GM12878 (cell line): ENCODE results near the gene TMOD3. TPM values are rescaled to one million over a fixed set of nuclear protein-coding genes. Genes with fewer than 3 reads are reported as not detected.

ENCODE experiments used
- ATAC-seq: fragments of 200-7000 bp; cut with Tn5 transposase; 3 replicates; pipeline ENCODE4 v1.9.1; 2020; ENCODE audit warnings: mild to moderate bottlenecking, moderate library complexity
- BruUV-seq: library from RNA; stranded (reverse); fragments of 400-500 nt; replicated peaks from 2 replicates; lab custom pipeline; 2021; lab: Mats Ljungman, UMichigan
- CTCF ChIA-PET: fragments of 300-600 bp; sonication (Branson Sonifier 250); formaldehyde crosslinking; extraction: SDS; loops from one replicate; lab custom pipeline; 2021; ENCODE audit warnings: inconsistent platforms; lab: Yijun Ruan, JAX
- POLR2A ChIA-PET: fragments of 350-600 bp; formaldehyde crosslinking; extraction: SDS; loops from one replicate; lab custom pipeline; 2021; ENCODE audit warnings: inconsistent platforms; lab: Charles Lee
- RAD21 ChIA-PET: fragments of 300-600 bp; sonication (Branson Sonifier 250); formaldehyde crosslinking; loops from one replicate; lab custom pipeline; 2023; ENCODE audit warnings: antibody characterized with exemption; ENCODE audit not compliant: unreplicated experiment; lab: Charles Lee
- SMC1A ChIA-PET: fragments of 300-600 bp; sonication (Branson Sonifier 250); formaldehyde crosslinking; loops from one replicate; lab custom pipeline; 2023; ENCODE audit not compliant: unreplicated experiment, uncharacterized antibody; lab: Charles Lee
- DNase-seq: peaks from one replicate; pipeline ENCODE4 v3.0.0-alpha.2; 2011; ENCODE audit warnings: low read depth, low spot score
- FAIRE-seq: peaks from 3 replicates; lab custom pipeline; 2011; peaks lifted over from hg19 to GRCh38; lab: Jason Lieb, UNC
- H2AFZ ChIP-seq: 2 replicates; pipeline ENCODE4 v1.6.0; 2011; ENCODE audit warnings: low read depth, low read length, control low read depth; ENCODE audit not compliant: control insufficient read depth
- H3K27ac ChIP-seq: 2 replicates; pipeline ENCODE4 v1.5.1; 2011; ENCODE audit warnings: control low read depth; ENCODE audit not compliant: control insufficient read depth, insufficient read depth
- H3K27me3 ChIP-seq, 2 experiments: replicated peaks in 1 of 2; 2 replicates each; pipeline versions ENCODE4 v1.6.0 to v1.6.1; 2011; ENCODE audit warnings: low read length in 1 of 2; ENCODE audit not compliant: control insufficient read depth in 2 of 2, insufficient read depth in 2 of 2
- H3K36me3 ChIP-seq, 2 experiments: 2 replicates each; pipeline ENCODE4 v1.5.1; 2011; ENCODE audit warnings: low read length in 1 of 2; ENCODE audit not compliant: control insufficient read depth in 2 of 2, insufficient read depth in 2 of 2
- H3K4me1 ChIP-seq: 2 replicates; pipeline ENCODE4 v1.6.1; 2011; ENCODE audit warnings: mild to moderate bottlenecking, low read length, moderate library complexity, mixed read lengths; ENCODE audit not compliant: control insufficient read depth, insufficient read depth
- H3K4me2 ChIP-seq: 2 replicates; pipeline ENCODE4 v1.6.0; 2011; ENCODE audit warnings: control low read depth; ENCODE audit not compliant: control insufficient read depth, insufficient read depth
- H3K4me3 ChIP-seq: fragments of 200-600 bp; sonication (generic); 2 replicates; pipeline ENCODE4 v1.5.1; 2016
- H3K79me2 ChIP-seq: 2 replicates; pipeline ENCODE4 v1.6.0; 2011; ENCODE audit warnings: low read length; ENCODE audit not compliant: control insufficient read depth, insufficient read depth
- H3K9ac ChIP-seq: 2 replicates; pipeline ENCODE4 v1.8.0; 2011; ENCODE audit warnings: low read length, control low read depth, mixed read lengths; ENCODE audit not compliant: control insufficient read depth, insufficient read depth
- H3K9me3 ChIP-seq: replicated peaks from 3 replicates; pipeline ENCODE4 v1.5.1; 2011; ENCODE audit warnings: mild to moderate bottlenecking, low read length; ENCODE audit not compliant: control insufficient read depth, insufficient read depth
- H4K20me1 ChIP-seq: 2 replicates; pipeline ENCODE4 v1.6.0; 2011; ENCODE audit not compliant: control insufficient read depth, insufficient read depth
- CBFB ChIP-seq: IDR thresholded peaks from 2 replicates; pipeline ENCODE4 v1.6.1; 2016; ENCODE audit warnings: antibody characterized with exemption, low read depth
- ESRRA ChIP-seq: IDR thresholded peaks from 2 replicates; pipeline ENCODE4 v1.6.1; 2012; ENCODE audit warnings: mild to moderate bottlenecking, low read length, improper control_type of control experiment
- IRF3 ChIP-seq: fragments of 450-650 bp; IDR thresholded peaks from 2 replicates; pipeline ENCODE4 v1.6.1; 2014; ENCODE audit warnings: mild to moderate bottlenecking
- PML ChIP-seq: IDR thresholded peaks from 2 replicates; pipeline ENCODE4 v1.6.1; 2012; ENCODE audit warnings: low read length, inconsistent platforms
- POU2F2 ChIP-seq: IDR thresholded peaks from 3 replicates; pipeline ENCODE4 v1.6.1; 2011; ENCODE audit warnings: low read depth, mild to moderate bottlenecking, low read length, borderline replicate concordance
- RELA ChIP-seq: fragments of 450-650 bp; IDR thresholded peaks from 2 replicates; pipeline ENCODE4 v1.8.0; 2014; ENCODE audit warnings: borderline replicate concordance; ENCODE audit not compliant: partially characterized antibody
- RUNX3 ChIP-seq: IDR thresholded peaks from 2 replicates; pipeline ENCODE4 v1.6.1; 2012; ENCODE audit warnings: low read length, inconsistent platforms
- SMAD1 ChIP-seq: fragments of 450-650 bp; IDR thresholded peaks from 2 replicates; pipeline ENCODE4 v1.6.1; 2018; ENCODE audit warnings: mild to moderate bottlenecking, low read depth; ENCODE audit not compliant: partially characterized antibody
- ZBTB33 ChIP-seq: fragments of 450-650 bp; IDR thresholded peaks from 2 replicates; pipeline ENCODE4 v1.6.1; 2017; ENCODE audit warnings: mild to moderate bottlenecking
- ZBTB40 ChIP-seq: fragments of 450-650 bp; IDR thresholded peaks from 2 replicates; pipeline ENCODE4 v1.6.1; 2016; ENCODE audit warnings: mild to moderate bottlenecking, moderate library complexity, borderline replicate concordance
- ZNF24 ChIP-seq: fragments of 450-650 bp; IDR thresholded peaks from 2 replicates; pipeline ENCODE4 v1.6.1; 2017; ENCODE audit warnings: antibody characterized with exemption, mild to moderate bottlenecking
- ZNF622 ChIP-seq: fragments of 450-650 bp; IDR thresholded peaks from 2 replicates; pipeline ENCODE4 v1.6.1; 2017; ENCODE audit warnings: mild to moderate bottlenecking, inconsistent platforms
- WGBS: methylation state at CpG from one replicate; pipeline ENCODE4 v1.1.6; 2016; ENCODE audit warnings: low lambda C conversion rate; ENCODE audit not compliant: insufficient replicate concordance, insufficient coverage; ENCODE audit errors: missing lambda C conversion rate; 5-methylcytosine and 5-hydroxymethylcytosine counted together
- in situ Hi-C: fragments of 300-500 bp; cut with MboI; formaldehyde crosslinking; loops from 9 replicates; pipeline ENCODE4 v1.14.3; 2018; ENCODE audit warnings: mixed read lengths
- intact Hi-C: fragments of 100-400 bp; cut with micrococcal nuclease; formaldehyde crosslinking; loops from one replicate; pipeline ENCODE4 v1.14.2; 2022; ENCODE audit not compliant: unreplicated experiment
- polyA plus RNA-seq, 11 experiments: library from polyadenylated mRNA; depleted of rRNA in 4 of 11; unstranded in 6 of 11; stranded (reverse) in 5 of 11; fragments of >200 nt; fragmentation: Nextera tagmentation in 4 of 11; fragmentation: Illumina TruSeq in 1 of 11; extraction: Ambion mirVana in 4 of 11; extraction: Trizol in 1 of 11; gene quantifications; 1 replicate in 1 of 11; 2 replicates in 10 of 11; pipeline versions ENCODE4 v1.2.1 to v1.2.3, GENCODE V29; 2011 to 2016; ENCODE audit warnings: inconsistent platforms in 2 of 11, missing spikeins in 2 of 11, low read depth in 1 of 11
- total RNA-seq, 4 experiments: library from RNA; depleted of rRNA in 3 of 4; stranded (reverse); fragments of >200 nt in 3 of 4; fragmentation: Illumina TruSeq in 1 of 4; extraction: Trizol in 1 of 4; gene quantifications; 2 replicates each; pipeline versions ENCODE4 v1.2.1 to v1.2.3, GENCODE V29; 2013 to 2021
- TF ChIP-seq, protein P1 (sequence below): fragments of 450-650 bp; IDR thresholded peaks from 2 replicates; pipeline ENCODE4 v1.6.1; 2018; ENCODE audit warnings: borderline replicate concordance, mild to moderate bottlenecking; ENCODE audit not compliant: partially characterized antibody

The TMOD3 gene
- total and polyA plus RNA-seq, 10 of the 15 experiments (the other 5 are each of a cell fraction or from before 2014, with no cell fraction given) = 5.2 to 39.4 (median 22.5) TPM

DNA sequence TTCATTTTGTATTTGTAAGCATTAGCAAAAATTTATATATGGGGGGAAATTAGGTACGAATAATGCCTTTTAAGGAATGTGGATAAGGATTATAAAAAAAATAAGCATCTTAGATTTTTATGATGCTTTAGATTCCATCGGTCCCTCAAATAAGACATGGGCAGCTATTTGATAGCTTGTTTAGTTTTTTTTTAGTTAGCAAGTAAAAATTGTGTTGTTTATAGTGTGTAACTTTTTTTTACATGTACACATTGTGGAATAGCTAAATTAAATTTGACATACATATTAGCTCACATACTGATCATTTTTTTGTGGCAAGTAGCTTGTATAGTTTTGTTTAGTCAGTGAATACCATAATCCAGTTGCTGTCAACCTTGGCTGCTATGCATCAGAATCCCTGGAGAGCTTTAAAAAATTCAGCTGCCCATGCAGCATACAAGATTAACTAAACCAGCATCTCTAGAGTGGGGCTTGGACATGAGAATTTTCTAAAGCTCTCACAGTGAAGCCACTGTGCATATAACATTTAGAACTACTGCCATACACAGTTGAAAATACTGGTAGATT is 53.9 kb downstream of the TMOD3 start:
- ChIA-PET SMC1A (interaction anchor here (0.6 to 2.3 kb wide), 7 partner anchors 16 to 279 kb away, joined by 3 to 6 read pairs (median 4); no protein-coding TSS in a partner anchor), RAD21 (interaction anchor here (0.6 to 0.7 kb wide), 2 partner anchors 9 to 32 kb away, joined by 3 read pairs; no protein-coding TSS in a partner anchor), POLR2A (interaction anchor here (0.6 to 1.3 kb wide), 2 partner anchors 30 to 932 kb away, joined by 3 to 5 read pairs; no protein-coding TSS in a partner anchor), CTCF (interaction anchor here (0.7 to 1.9 kb wide), 7 partner anchors 8 to 325 kb away, joined by 3 to 8 read pairs (median 5); no protein-coding TSS in a partner anchor)
- Histone ChIP-seq H3K27ac (no peak overlapping the region), H3K4me2 (no peak overlapping the region), H4K20me1 (no peaks in the 10 kb centered on the region), H3K36me3 (peaks cover 0 to 3% of the 10 kb centered on the region in 2 experiments; a peak in 3 of 4 replicates), H2AFZ (no peak overlapping the region), H3K9ac (no peak overlapping the region), H3K27me3 (no peaks in the 10 kb centered on the region), H3K4me1 (no peaks in the 10 kb centered on the region), H3K79me2 (no peaks in the 10 kb centered on the region; the same call in none of the 2 replicates), H3K9me3 (no peaks in the 10 kb centered on the region), H3K4me3 (no peak overlapping the region)
- intact Hi-C loops (no loop called here), in situ Hi-C loops (no loop called here)
- no peak for ATAC-seq
- no peak for DNase-seq
- BruUV-seq = no TSS peak
- WGBS = 89% methylated on average over 2 of the region's 2 CpGs
- FAIRE-seq = no peak
- no peak for TF ChIP-seq ZBTB33
- TF ChIP-seq ZNF622 = no peak
- TF ChIP-seq SMAD1 = no peak
- TF ChIP-seq PML = no peak
- no peak for TF ChIP-seq CBFB
- TF ChIP-seq IRF3 = no peak
- TF ChIP-seq POU2F2 = no peak
- TF ChIP-seq ESRRA = no peak
- TF ChIP-seq, protein P1, sequence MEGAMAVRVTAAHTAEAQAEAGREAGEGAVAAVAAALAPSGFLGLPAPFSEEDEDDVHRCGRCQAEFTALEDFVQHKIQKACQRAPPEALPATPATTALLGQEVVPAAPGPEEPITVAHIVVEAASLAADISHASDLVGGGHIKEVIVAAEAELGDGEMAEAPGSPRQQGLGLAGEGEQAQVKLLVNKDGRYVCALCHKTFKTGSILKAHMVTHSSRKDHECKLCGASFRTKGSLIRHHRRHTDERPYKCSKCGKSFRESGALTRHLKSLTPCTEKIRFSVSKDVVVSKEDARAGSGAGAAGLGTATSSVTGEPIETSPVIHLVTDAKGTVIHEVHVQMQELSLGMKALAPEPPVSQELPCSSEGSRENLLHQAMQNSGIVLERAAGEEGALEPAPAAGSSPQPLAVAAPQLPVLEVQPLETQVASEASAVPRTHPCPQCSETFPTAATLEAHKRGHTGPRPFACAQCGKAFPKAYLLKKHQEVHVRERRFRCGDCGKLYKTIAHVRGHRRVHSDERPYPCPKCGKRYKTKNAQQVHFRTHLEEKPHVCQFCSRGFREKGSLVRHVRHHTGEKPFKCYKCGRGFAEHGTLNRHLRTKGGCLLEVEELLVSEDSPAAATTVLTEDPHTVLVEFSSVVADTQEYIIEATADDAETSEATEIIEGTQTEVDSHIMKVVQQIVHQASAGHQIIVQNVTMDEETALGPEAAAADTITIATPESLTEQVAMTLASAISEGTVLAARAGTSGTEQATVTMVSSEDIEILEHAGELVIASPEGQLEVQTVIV = no peak
- TF ChIP-seq RELA = no peak
- no peak for TF ChIP-seq ZBTB40
- TF ChIP-seq ZNF24 = no peak
- no peak for TF ChIP-seq RUNX3
